ENCODE results near the gene PPP2R3B.
"Not testable (repeated sequence)": the region's sequence is repeated elsewhere in the genome, so short reads cannot be mapped to it uniquely, and the experiment has no call there.

Gene PPP2R3B

DNA sequence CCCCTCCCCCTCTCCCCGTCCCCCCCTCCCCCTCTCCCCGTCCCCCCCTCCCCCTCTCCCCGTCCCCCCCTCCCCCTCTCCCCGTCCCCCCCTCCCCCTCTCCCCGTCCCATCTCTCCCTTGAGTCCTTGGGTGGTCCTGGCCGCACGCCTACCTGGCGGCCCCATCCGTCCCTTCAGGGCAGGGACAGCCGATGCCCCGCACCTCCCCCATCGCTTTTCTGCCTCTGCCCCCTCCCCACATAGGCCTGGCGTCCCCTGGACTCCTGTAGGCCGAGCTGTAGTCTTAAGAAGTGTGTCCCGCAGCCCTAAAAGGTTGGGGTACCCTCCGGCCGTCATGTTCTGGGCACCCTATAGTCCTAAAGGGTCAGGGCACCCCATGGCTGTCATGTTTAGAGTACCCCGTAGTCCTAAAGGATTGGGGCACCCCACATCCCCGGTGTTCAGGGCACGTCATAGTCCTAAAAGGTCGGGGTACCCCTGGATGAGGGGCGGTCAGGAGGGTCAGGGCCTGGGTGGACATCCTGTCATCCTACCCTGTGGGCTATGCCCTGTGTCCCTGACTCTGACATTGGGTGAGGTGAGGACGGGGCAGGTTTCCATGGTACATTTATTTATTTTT, 57.3 kb downstream of the PPP2R3B start:
- TF ChIP-seq, protein P1, sequence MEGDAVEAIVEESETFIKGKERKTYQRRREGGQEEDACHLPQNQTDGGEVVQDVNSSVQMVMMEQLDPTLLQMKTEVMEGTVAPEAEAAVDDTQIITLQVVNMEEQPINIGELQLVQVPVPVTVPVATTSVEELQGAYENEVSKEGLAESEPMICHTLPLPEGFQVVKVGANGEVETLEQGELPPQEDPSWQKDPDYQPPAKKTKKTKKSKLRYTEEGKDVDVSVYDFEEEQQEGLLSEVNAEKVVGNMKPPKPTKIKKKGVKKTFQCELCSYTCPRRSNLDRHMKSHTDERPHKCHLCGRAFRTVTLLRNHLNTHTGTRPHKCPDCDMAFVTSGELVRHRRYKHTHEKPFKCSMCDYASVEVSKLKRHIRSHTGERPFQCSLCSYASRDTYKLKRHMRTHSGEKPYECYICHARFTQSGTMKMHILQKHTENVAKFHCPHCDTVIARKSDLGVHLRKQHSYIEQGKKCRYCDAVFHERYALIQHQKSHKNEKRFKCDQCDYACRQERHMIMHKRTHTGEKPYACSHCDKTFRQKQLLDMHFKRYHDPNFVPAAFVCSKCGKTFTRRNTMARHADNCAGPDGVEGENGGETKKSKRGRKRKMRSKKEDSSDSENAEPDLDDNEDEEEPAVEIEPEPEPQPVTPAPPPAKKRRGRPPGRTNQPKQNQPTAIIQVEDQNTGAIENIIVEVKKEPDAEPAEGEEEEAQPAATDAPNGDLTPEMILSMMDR (IDR thresholded peaks at IDR 0.05; ENCODE audit: borderline replicate concordance, control extremely low read depth, extremely low read depth, insufficient read depth, missing control alignments) = no peak
- DNase-seq (ENCODE audit: low spot score) = no peak
- in situ Hi-C loops (cut with MboI; ENCODE audit: low sequenced_read_pairs, unreplicated experiment) = no loop called here

DNA sequence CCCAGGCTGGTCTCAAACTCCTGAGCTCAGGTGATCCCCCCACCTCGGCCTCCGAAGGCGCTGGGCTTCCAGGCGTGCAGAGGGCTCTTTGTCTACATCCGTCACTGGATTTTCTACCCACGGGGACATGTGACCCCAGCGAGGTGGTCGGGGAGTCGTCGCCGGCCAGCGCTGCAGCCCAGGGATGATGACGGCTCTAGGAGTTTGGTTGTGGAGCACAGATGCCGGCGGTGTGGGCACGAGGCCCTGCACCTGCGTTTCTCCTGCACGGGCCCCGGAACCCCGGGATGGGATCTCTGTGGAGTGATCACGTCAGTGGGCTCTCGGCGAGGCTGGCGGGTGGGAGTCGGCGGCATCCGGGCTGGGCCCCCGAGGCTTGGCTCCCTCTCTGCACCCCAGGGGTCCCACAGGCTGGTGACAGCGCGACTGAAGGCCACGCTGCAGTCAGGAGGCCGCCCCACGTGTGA, 59.0 kb downstream of the PPP2R3B start:
- in situ Hi-C loops (cut with MboI; ENCODE audit: low sequenced_read_pairs, unreplicated experiment) = no loop called here
- no peak for DNase-seq (ENCODE audit: low spot score)
- TF ChIP-seq, protein P1 (IDR thresholded peaks at IDR 0.05; ENCODE audit: borderline replicate concordance, control extremely low read depth, extremely low read depth, insufficient read depth, missing control alignments) = no peak

GRCh38 chrX:324664-325063, 62.0 kb downstream of the PPP2R3B start:
- DNase-seq (ENCODE audit: low spot score); in situ Hi-C loops (cut with MboI; ENCODE audit: low sequenced_read_pairs, unreplicated experiment): not testable (repeated sequence)

GRCh38 chrX:323721-324628, 62.7 kb downstream of the PPP2R3B start:
- in situ Hi-C loops (cut with MboI; ENCODE audit: low sequenced_read_pairs, unreplicated experiment) = no loop called here
- no peak for DNase-seq (ENCODE audit: low spot score)

DNA sequence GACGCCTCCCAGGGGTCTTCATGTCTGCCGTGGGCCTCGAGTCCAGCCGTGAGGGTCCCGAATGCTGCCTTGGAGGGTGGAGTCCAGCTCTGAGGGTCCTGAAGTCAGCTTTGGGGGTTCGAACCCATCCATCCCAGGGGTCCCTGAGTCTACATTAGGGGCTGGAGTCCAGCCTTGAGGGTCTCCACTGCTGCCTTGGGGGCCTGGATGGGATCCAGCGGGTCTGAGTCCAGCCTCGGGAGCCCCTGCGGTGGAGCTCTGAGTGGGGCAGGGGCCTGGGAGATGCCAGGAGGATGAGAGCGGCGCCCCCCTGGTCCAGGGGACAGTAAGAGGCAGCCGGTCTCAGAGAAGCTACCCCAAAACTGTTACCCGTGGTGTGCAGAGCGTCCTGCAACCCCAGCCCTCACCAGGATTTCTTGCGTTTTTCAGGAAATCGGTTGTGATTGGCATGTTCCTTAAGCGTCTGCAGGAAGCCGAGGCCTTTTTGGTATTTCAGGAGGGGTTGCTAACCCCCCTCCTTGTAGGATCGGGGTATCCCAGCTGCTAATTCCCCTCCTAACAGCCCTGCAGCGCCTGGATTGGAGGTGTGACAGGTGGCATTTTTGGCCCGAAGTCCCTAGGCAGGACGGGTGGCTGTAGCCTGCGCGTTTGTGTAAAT, 66.5 kb downstream of the PPP2R3B start:
- DNase-seq (ENCODE audit: low spot score) = no peak
- TF ChIP-seq, protein P1 (IDR thresholded peaks at IDR 0.05; ENCODE audit: borderline replicate concordance, control extremely low read depth, extremely low read depth, insufficient read depth, missing control alignments) = no peak
- in situ Hi-C loops (cut with MboI; ENCODE audit: low sequenced_read_pairs, unreplicated experiment) = no loop called here

More at GRCh38 chrX:323721-324628, 62.7 kb downstream of the PPP2R3B start:
- TF ChIP-seq, protein P1 (IDR thresholded peaks at IDR 0.05; ENCODE audit: borderline replicate concordance, control extremely low read depth, extremely low read depth, insufficient read depth, missing control alignments) = peak; percentile 56

DNA sequence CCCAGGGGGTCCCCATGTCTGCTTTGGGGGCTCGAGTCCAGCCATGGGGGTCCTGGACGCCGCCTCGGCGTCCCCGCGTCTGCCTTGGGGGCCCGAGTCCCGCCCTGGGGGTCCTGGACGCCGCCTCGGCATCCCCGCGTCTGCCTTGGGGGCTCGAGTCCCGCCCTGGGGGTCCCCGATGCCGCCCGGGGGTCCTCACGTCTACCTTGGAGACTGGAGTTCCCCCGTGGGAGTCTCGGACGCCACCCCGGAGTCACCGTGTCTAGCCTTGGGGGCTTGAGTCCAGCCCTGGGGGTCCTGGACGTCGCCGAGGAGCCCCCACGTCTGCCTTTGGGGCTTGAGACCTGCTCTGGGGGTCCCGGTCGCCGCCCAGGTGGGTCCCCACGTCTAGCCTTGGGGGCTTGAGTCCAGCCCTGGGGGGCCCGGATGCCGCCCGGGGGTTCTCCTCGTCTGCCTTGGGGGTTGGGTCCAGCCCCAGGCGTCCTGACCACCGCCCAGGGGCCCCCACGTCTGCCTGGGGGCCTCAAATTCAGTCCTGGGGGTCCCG, 67.1 kb downstream of the PPP2R3B start:
- TF ChIP-seq, protein P1 (IDR thresholded peaks at IDR 0.05; ENCODE audit: borderline replicate concordance, control extremely low read depth, extremely low read depth, insufficient read depth, missing control alignments) = no peak
- in situ Hi-C loops (cut with MboI; ENCODE audit: low sequenced_read_pairs, unreplicated experiment) = no loop called here
- DNase-seq (ENCODE audit: low spot score) = no peak

All from GM13976 (cell line).